GM23248 (cell line): ENCODE measurements around the gene ABCC10. TPM values are rescaled to one million over a fixed set of nuclear protein-coding genes. Genes with fewer than 3 reads are reported as not detected.
"Not testable (repeated sequence)": the region's sequence is repeated elsewhere in the genome, so short reads cannot be mapped to it uniquely, and the experiment has no call there.

Experiments
- DNase-seq: peaks from one replicate; pipeline ENCODE4 v3.0.0-alpha.2; 2015
- H2AFZ ChIP-seq: fragments of 200-600 bp; sonication (generic); 2 replicates; pipeline ENCODE4 v1.6.1; 2016; ENCODE audit warnings: antibody characterized with exemption
- H3F3A ChIP-seq: fragments of 200-600 bp; sonication (generic); 2 replicates; pipeline ENCODE4 v1.6.1; 2016; ENCODE audit warnings: mild to moderate bottlenecking, antibody characterized with exemption, mixed run types; ENCODE audit not compliant: insufficient read depth
- H3K27ac ChIP-seq: fragments of 200-600 bp; sonication (generic); 2 replicates; pipeline ENCODE4 v1.5.1; 2016; ENCODE audit warnings: mild to moderate bottlenecking
- H3K27me3 ChIP-seq: fragments of 200-600 bp; sonication (generic); replicated peaks from 2 replicates; pipeline ENCODE4 v1.6.1; 2016; ENCODE audit warnings: mild to moderate bottlenecking; ENCODE audit not compliant: insufficient read depth
- H3K36me3 ChIP-seq: fragments of 200-600 bp; sonication (generic); 2 replicates; pipeline ENCODE4 v1.6.1; 2016; ENCODE audit warnings: low read depth, mild to moderate bottlenecking
- H3K4me1 ChIP-seq: fragments of 200-600 bp; sonication (generic); 2 replicates; pipeline ENCODE4 v1.6.1; 2016; ENCODE audit warnings: mild to moderate bottlenecking; ENCODE audit not compliant: insufficient read depth
- H3K4me2 ChIP-seq: fragments of 200-600 bp; sonication (generic); one replicate; pipeline ENCODE4 v1.6.1; 2016; ENCODE audit warnings: mild to moderate bottlenecking; ENCODE audit not compliant: unreplicated experiment
- H3K4me3 ChIP-seq: fragments of 200-600 bp; sonication (generic); 2 replicates; pipeline ENCODE4 v1.5.1; 2016; ENCODE audit warnings: mild to moderate bottlenecking
- H3K79me2 ChIP-seq: fragments of 200-600 bp; sonication (generic); 2 replicates; pipeline ENCODE4 v1.6.1; 2016; ENCODE audit warnings: mild to moderate bottlenecking; ENCODE audit not compliant: insufficient read depth
- H3K9ac ChIP-seq: fragments of 200-600 bp; sonication (generic); 2 replicates; pipeline ENCODE4 v1.6.1; 2016; ENCODE audit warnings: mild to moderate bottlenecking
- H3K9me2 ChIP-seq: fragments of 200-600 bp; sonication (generic); 2 replicates; pipeline ENCODE4 v1.6.1; 2016; ENCODE audit warnings: mixed run types, mild to moderate bottlenecking, moderate library complexity; ENCODE audit not compliant: insufficient read depth
- H3K9me3 ChIP-seq: fragments of 200-600 bp; sonication (generic); one replicate; pipeline ENCODE4 v1.6.1; 2017; ENCODE audit warnings: low read depth
- H4K20me1 ChIP-seq: fragments of 200-600 bp; sonication (generic); 2 replicates; pipeline ENCODE4 v1.6.0; 2016; ENCODE audit not compliant: insufficient read depth
- EZH2 ChIP-seq: fragments of 200-600 bp; sonication (generic); IDR thresholded peaks from 2 replicates; pipeline ENCODE4 v1.6.1; 2018; ENCODE audit warnings: antibody characterized with exemption, mild to moderate bottlenecking; ENCODE audit not compliant: insufficient read depth, poor library complexity, severe bottlenecking
- EZH2phosphoT487 ChIP-seq: fragments of 200-600 bp; sonication (generic); IDR thresholded peaks from 2 replicates; pipeline ENCODE4 v1.6.1; 2018; ENCODE audit warnings: antibody characterized with exemption, moderate library complexity, mild to moderate bottlenecking, low read depth; ENCODE audit not compliant: insufficient read depth
- WGBS, 2 experiments: methylation state at CpG; one replicate each; pipeline ENCODE4 v1.1.6; 2015 to 2017; ENCODE audit warnings: low lambda C conversion rate in 2 of 2, low coverage in 1 of 2; ENCODE audit errors: missing lambda C conversion rate in 2 of 2; 5-methylcytosine and 5-hydroxymethylcytosine counted together
- in situ Hi-C: fragments of 300-500 bp; cut with MboI; formaldehyde crosslinking; loops from 2 replicates; pipeline ENCODE4 v1.15.0; 2020
- polyA plus RNA-seq: library from polyadenylated mRNA; unstranded; fragments of >200 nt; fragmentation: Nextera tagmentation; extraction: Ambion mirVana; gene quantifications from 2 replicates; pipeline ENCODE4 v1.2.1, GENCODE V29; 2016
- total RNA-seq: library from RNA; depleted of rRNA; stranded (reverse); fragments of >200 nt; shearing (Covaris generic); gene quantifications from 2 replicates; pipeline ENCODE4 v1.2.3, GENCODE V29; 2014; rRNA removed

Gene ABCC10, protein sequence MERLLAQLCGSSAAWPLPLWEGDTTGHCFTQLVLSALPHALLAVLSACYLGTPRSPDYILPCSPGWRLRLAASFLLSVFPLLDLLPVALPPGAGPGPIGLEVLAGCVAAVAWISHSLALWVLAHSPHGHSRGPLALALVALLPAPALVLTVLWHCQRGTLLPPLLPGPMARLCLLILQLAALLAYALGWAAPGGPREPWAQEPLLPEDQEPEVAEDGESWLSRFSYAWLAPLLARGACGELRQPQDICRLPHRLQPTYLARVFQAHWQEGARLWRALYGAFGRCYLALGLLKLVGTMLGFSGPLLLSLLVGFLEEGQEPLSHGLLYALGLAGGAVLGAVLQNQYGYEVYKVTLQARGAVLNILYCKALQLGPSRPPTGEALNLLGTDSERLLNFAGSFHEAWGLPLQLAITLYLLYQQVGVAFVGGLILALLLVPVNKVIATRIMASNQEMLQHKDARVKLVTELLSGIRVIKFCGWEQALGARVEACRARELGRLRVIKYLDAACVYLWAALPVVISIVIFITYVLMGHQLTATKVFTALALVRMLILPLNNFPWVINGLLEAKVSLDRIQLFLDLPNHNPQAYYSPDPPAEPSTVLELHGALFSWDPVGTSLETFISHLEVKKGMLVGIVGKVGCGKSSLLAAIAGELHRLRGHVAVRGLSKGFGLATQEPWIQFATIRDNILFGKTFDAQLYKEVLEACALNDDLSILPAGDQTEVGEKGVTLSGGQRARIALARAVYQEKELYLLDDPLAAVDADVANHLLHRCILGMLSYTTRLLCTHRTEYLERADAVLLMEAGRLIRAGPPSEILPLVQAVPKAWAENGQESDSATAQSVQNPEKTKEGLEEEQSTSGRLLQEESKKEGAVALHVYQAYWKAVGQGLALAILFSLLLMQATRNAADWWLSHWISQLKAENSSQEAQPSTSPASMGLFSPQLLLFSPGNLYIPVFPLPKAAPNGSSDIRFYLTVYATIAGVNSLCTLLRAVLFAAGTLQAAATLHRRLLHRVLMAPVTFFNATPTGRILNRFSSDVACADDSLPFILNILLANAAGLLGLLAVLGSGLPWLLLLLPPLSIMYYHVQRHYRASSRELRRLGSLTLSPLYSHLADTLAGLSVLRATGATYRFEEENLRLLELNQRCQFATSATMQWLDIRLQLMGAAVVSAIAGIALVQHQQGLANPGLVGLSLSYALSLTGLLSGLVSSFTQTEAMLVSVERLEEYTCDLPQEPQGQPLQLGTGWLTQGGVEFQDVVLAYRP (N-terminal part only)
- total RNA-seq = 18.2 and 21.3 TPM in 2 replicates
- polyA plus RNA-seq = 20.0 and 21.0 TPM in 2 replicates

DNA sequence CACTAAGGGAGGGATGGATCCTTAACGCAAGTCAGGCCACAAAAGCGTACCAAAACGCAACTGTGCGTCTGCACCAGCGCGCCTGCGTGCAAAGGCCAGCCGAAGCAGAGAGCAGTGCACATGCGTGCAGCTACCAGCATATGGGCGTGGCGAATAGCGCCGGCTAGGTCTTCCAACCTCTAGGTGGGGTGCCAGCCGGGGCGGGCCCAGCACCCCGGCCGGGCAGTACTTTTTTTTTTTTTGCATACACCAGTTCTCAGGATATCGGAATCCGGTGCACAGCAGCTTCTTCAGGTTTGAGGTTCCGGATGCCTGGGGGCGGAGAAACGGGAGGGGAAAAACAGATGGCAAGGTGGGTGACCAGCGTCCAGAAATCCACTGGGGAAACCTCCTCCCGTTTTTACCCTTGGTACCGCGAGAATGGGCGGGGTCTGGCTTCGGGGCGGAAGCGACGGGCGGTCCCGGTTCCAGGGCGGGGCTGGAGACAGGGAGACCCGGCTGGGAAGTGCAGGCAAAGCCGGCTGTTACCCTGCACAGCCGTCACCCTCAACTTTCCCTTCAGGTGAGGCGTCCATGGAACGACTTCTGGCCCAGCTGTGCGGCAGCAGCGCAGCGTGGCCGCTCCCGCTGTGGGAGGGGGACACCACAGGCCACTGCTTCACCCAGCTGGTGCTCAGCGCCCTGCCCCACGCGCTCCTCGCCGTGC is at the start of gene ABCC10:
Gene ABCC10, plus strand, starts transcription at position 136 of the 706 bp plus-strand sequence. Its CDS starts 438 bp downstream, at position 574.
- Histone ChIP-seq H3K36me3 (no peaks in the 10 kb centered on the region), H3K27ac (peak within 1 kb of the TSS; percentile 72), H3K9me3 (no peaks in the 10 kb centered on the region), H3K4me3 (peak within 1 kb of the TSS; percentile 93), H3K4me2 (peak within 1 kb of the TSS; percentile 95), H3K4me1 (peaks cover 6% of the 10 kb centered on the region; the same call in 1 of the 2 replicates), H3K9me2 (no peaks in the 10 kb centered on the region), H3K79me2 (peaks cover 42% of the 10 kb centered on the region), H3K27me3 (no peaks in the 10 kb centered on the region), H3F3A (no peaks in the 10 kb centered on the region; the same call in 1 of the 2 replicates), H2AFZ (peak within 1 kb of the TSS; percentile 98), H3K9ac (peak within 1 kb of the TSS; percentile 86), H4K20me1 (no peaks in the 10 kb centered on the region)
- in situ Hi-C loops = no loop called here
- TF ChIP-seq EZH2 (no peak), EZH2phosphoT487 (no peak)
- 0% methylated on average over 46 to 49 of the region's 49 CpGs for WGBS, 2 experiments
- DNase-seq = peak; percentile 99

- in situ Hi-C loops = no loop called here
- no peak overlapping the region for H3K4me3 ChIP-seq
- H2AFZ ChIP-seq = no peak overlapping the region
- peaks cover under 1% of the 10 kb centered on the region; the same call in 1 of the 2 replicates for H3F3A ChIP-seq
- H3K9ac ChIP-seq = no peak overlapping the region
- no peaks in the 10 kb centered on the region for H3K9me3 ChIP-seq
- no peaks in the 10 kb centered on the region for H3K36me3 ChIP-seq
- H3K27me3 ChIP-seq = no peaks in the 10 kb centered on the region
- H3K9me2 ChIP-seq = no peaks in the 10 kb centered on the region
- H3K4me2 ChIP-seq = no peak overlapping the region
- DNase-seq = no peak
- H3K27ac ChIP-seq = no peak overlapping the region
- no peak for TF ChIP-seq EZH2
- TF ChIP-seq EZH2phosphoT487 = no peak
- 69 to 70% methylated on average over 2 of the region's 2 CpGs for WGBS, 2 experiments
- H4K20me1 ChIP-seq = no peaks in the 10 kb centered on the region
- H3K4me1 ChIP-seq = 0 out of 2 replicates have a peak, but pooled peaks cover 2% of the 10 kb centered on the region
- no peaks in the 10 kb centered on the region for H3K79me2 ChIP-seq
These were observed 49.6 kb upstream of the ABCC10 start for GRCh38 chr6:43377710-43378229.

- no peak overlapping the region for H3K27ac ChIP-seq
- H3K36me3 ChIP-seq = no peaks in the 10 kb centered on the region
- in situ Hi-C loops = no loop called here
- H3K79me2 ChIP-seq = no peaks in the 10 kb centered on the region
- H2AFZ ChIP-seq = no peak overlapping the region
- no peak for TF ChIP-seq EZH2phosphoT487
- no peak for TF ChIP-seq EZH2
- H3F3A ChIP-seq = peaks cover 9% of the 10 kb centered on the region; the same call in 1 of the 2 replicates
- no peak overlapping the region for H3K9ac ChIP-seq
- no peak for DNase-seq
- H3K9me2 ChIP-seq = no peaks in the 10 kb centered on the region
- WGBS, 2 experiments = 50 to 55% methylated on average over 3 of the region's 3 CpGs
- no peaks in the 10 kb centered on the region for H3K27me3 ChIP-seq
- H3K4me2 ChIP-seq = no peak overlapping the region
- no peaks in the 10 kb centered on the region for H3K9me3 ChIP-seq
- H3K4me1 ChIP-seq = peaks cover 11% of the 10 kb centered on the region
- no peak overlapping the region for H3K4me3 ChIP-seq
- no peaks in the 10 kb centered on the region for H4K20me1 ChIP-seq
These were observed 48.7 kb upstream of the ABCC10 start for GRCh38 chr6:43378631-43379030.

GRCh38 chr6:43380858-43381257 is 46.5 kb upstream of the ABCC10 start:
- H3K4me3 ChIP-seq, H3K27me3 ChIP-seq, DNase-seq, H3K9me2 ChIP-seq, H3K36me3 ChIP-seq, H3K9me3 ChIP-seq, H3K4me2 ChIP-seq, H3K27ac ChIP-seq, H3K9ac ChIP-seq, in situ Hi-C loops, H2AFZ ChIP-seq, H3K79me2 ChIP-seq, H4K20me1 ChIP-seq: not testable (repeated sequence)
- Histone ChIP-seq H3K4me1 (peaks cover 11% of the 10 kb centered on the region), H3F3A (peaks cover 16% of the 10 kb centered on the region; the same call in 1 of the 2 replicates)
- 68 to 76% methylated on average over 6 to 9 of the region's 9 CpGs for WGBS, 2 experiments
